CD1c-positive myeloid dendritic cell (primary cell): ENCODE results near the gene THSD4.
"Not testable (repeated sequence)": the region's sequence is repeated elsewhere in the genome, so short reads cannot be mapped to it uniquely, and the experiment has no call there.

Experiments
- DNase-seq: peaks from one replicate; pipeline ENCODE4 v3.0.0-alpha.2; 2016; ENCODE audit errors: extremely low spot score

THSD4 gene

GRCh38 chr15:71384501-71384900 lies 269.2 kb downstream of the THSD4 start:
- DNase-seq: no peak

GRCh38 chr15:71385026-71385425 lies 269.8 kb downstream of the THSD4 start:
- DNase-seq: no peak

GRCh38 chr15:71385457-71385856 lies 270.2 kb downstream of the THSD4 start:
- DNase-seq: no peak

- DNase-seq: no peak
Measured at GRCh38 chr15:71386005-71386404, 270.7 kb downstream of the THSD4 start.

GRCh38 chr15:71386448-71387236 lies 271.4 kb downstream of the THSD4 start:
- DNase-seq: peak; percentile 7

- no peak for DNase-seq
Measured at GRCh38 chr15:71387810-71388209, 272.5 kb downstream of the THSD4 start.

- no peak for DNase-seq
Measured at GRCh38 chr15:71390096-71390495, 274.8 kb downstream of the THSD4 start.

- DNase-seq: no peak
Measured at GRCh38 chr15:71391421-71392088, 276.3 kb downstream of the THSD4 start.

- DNase-seq: no peak
Measured at GRCh38 chr15:71392861-71393283, 277.6 kb downstream of the THSD4 start.

GRCh38 chr15:71393383-71393782 lies 278.1 kb downstream of the THSD4 start:
- DNase-seq: no peak

GRCh38 chr15:71396536-71397125 lies 281.4 kb downstream of the THSD4 start:
- no peak for DNase-seq

- no peak for DNase-seq
Measured at GRCh38 chr15:71397377-71397776, 282.1 kb downstream of the THSD4 start.

GRCh38 chr15:71400294-71400693 lies 285.0 kb downstream of the THSD4 start:
- DNase-seq: no peak

- not testable (repeated sequence) for DNase-seq
Measured at GRCh38 chr15:71401728-71402127, 286.5 kb downstream of the THSD4 start.

- peak; percentile 1 for DNase-seq
Measured at GRCh38 chr15:71409541-71409940, 294.3 kb downstream of the THSD4 start.

- no peak for DNase-seq
Measured at GRCh38 chr15:71410347-71410746, 295.1 kb downstream of the THSD4 start.

GRCh38 chr15:71411538-71412482 lies 296.5 kb downstream of the THSD4 start:
- DNase-seq: no peak

GRCh38 chr15:71413419-71413818 lies 298.1 kb downstream of the THSD4 start:
- DNase-seq: no peak

- DNase-seq: no peak
Measured at GRCh38 chr15:71414853-71415252, 299.6 kb downstream of the THSD4 start.

GRCh38 chr15:71422530-71423259 lies 307.4 kb downstream of the THSD4 start:
- DNase-seq: no peak

GRCh38 chr15:71424765-71425164 lies 309.5 kb downstream of the THSD4 start:
- DNase-seq: no peak
